ENCODE data around the gene SERINC5.
A peak's percentile ranks its signal among the peaks of the same experiment; 100 is the strongest.

SERINC5 gene

DNA sequence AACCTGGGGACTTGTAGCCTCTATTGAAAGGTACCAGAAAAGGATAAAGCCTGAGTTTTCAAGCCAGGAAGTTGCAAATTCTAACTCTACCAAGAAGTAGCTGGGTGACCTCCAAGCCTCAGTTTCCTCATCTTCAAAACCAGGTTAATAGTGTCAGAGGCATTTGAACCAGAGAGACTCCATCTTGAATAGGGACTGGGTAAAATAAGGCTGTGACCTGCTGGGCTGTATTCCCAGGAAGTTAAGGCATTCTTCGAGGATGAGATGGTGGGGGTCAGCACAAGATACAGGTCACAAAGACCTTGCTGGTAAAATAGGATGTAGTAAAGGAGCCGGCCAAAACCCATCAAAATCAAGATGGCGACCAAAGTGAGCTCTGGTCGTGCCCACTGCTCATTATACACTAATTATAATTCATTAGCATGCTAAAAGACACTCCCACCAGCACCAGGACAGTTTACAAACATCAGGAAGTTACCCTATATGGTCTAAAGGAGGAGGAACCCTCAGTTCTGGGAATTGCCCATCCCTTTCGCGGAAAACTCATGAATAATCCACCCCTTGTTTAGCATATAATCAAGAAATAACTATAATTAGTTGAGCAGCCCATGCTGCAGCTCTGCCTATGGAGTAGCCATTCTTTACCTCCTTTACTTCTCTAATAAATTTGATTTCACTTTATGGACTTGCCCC, 3.8 kb upstream of the SERINC5 start:
- H3K36me3 ChIP-seq (ENCODE audit: control insufficient read depth, insufficient read depth, low read length): no peaks in the 10 kb centered on the region
- DNase-seq: no peak
- no peak overlapping the region for H3K27ac ChIP-seq (ENCODE audit: insufficient read depth, low read length, poor library complexity, severe bottlenecking)
- no peaks in the 10 kb centered on the region for H3K27me3 ChIP-seq (replicated peaks; ENCODE audit: control insufficient read depth, insufficient read depth, low read length, poor library complexity, severe bottlenecking)
- no peaks in the 10 kb centered on the region for H3K4me1 ChIP-seq (ENCODE audit: control insufficient read depth, insufficient read depth, low read length, poor library complexity, severe bottlenecking)
- H3K9me3 ChIP-seq (ENCODE audit: control insufficient read depth, low read length): no peaks in the 10 kb centered on the region
- H3K4me3 ChIP-seq (ENCODE audit: insufficient read depth, low read depth, low read length, poor library complexity, severe bottlenecking): no peak overlapping the region

DNA sequence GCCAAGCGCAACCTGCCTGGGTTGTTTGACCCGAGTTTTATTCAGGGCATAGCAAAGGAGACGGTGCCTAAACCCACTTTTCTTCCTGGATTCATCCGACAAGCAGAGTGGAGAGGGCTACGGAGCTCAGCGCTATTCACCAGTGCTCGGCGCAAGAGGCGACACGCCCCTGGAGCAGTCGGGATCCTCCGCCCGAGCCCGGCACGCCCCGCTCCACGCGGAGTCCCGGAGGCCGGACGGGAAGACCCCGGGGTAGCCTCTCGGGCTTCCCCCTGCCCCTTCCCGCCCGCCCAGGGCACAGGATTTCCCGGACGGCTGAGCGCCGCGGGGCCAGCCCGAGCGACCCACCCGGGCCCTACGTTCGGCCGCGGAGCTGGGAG, 427 bp downstream of the SERINC5 start:
- Histone ChIP-seq H3K27me3 (replicated peaks; ENCODE audit: control insufficient read depth, insufficient read depth, low read length, poor library complexity, severe bottlenecking) (no peaks in the 10 kb centered on the region), H3K36me3 (ENCODE audit: control insufficient read depth, insufficient read depth, low read length) (no peaks in the 10 kb centered on the region), H3K9me3 (ENCODE audit: control insufficient read depth, low read length) (no peaks in the 10 kb centered on the region), H3K4me3 (ENCODE audit: insufficient read depth, low read depth, low read length, poor library complexity, severe bottlenecking) (peak overlapping the region; percentile 93), H3K27ac (ENCODE audit: insufficient read depth, low read length, poor library complexity, severe bottlenecking) (peak overlapping the region; percentile 86), H3K4me1 (ENCODE audit: control insufficient read depth, insufficient read depth, low read length, poor library complexity, severe bottlenecking) (peaks cover 21% of the 10 kb centered on the region)
- peak in 2 of 3 donors; percentile 23 to 36 for DNase-seq

DNA sequence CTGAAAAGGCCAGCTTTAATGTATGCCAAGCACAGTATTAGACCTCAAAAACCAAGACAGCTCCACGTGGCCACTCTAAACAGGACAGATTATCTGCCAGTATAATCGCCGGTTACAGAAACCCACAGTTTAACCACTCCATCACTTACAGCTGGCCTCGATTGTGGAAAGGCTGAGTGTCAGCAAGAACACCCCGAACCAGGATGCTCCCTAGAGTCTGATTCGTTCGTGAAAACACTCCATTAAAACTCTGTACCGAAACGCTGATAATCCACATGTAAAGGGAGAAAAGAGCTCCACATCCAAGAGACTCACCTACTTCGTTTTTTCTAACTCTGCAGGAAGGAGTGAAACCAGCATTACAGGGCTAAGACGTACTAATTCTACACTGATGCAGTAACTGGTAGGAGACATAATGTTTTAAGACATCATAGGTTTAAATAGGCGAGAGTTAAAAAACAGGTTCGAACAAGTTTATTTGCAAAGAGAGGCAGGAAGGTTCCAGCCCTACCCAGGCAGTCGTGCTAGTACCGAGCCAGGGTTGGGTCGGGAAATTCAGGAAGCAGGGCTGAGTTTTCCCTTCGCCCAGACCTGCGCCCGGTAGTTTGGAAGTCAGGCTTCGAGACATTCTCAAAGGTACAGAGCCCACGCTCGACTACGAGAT, 949 bp downstream of the SERINC5 start:
- no peaks in the 10 kb centered on the region for H3K27me3 ChIP-seq (replicated peaks; ENCODE audit: control insufficient read depth, insufficient read depth, low read length, poor library complexity, severe bottlenecking)
- DNase-seq: peak in 1 of 3 donors; percentile 23
- H3K36me3 ChIP-seq (ENCODE audit: control insufficient read depth, insufficient read depth, low read length): no peaks in the 10 kb centered on the region
- H3K4me3 ChIP-seq (ENCODE audit: insufficient read depth, low read depth, low read length, poor library complexity, severe bottlenecking): peak overlapping the region; percentile 93
- no peaks in the 10 kb centered on the region for H3K9me3 ChIP-seq (ENCODE audit: control insufficient read depth, low read length)
- peaks cover 25% of the 10 kb centered on the region for H3K4me1 ChIP-seq (ENCODE audit: control insufficient read depth, insufficient read depth, low read length, poor library complexity, severe bottlenecking)
- peak overlapping the region; percentile 86 for H3K27ac ChIP-seq (ENCODE audit: insufficient read depth, low read length, poor library complexity, severe bottlenecking)

DNA sequence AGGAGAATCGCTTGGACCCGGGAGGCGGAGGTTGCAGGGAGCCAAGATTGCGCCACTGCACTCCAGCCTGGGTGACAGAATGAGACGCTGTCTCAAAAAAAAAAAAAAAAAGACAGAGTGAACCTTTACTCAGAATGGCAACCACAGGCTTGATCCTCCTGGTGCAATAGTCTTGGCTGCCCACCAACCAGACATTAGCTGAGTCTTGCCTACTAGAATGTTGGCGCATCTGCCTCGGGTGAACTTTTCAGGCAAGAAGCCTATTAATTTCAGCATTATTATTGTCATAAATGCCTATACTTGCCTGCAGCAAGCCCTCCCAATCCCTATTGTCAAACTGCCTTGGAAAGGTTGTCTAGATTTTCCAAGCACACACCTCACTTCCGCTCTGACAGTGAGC, 4.2 kb downstream of the SERINC5 start:
- Histone ChIP-seq H3K4me1 (ENCODE audit: control insufficient read depth, insufficient read depth, low read length, poor library complexity, severe bottlenecking) (peaks cover 44% of the 10 kb centered on the region), H3K36me3 (ENCODE audit: control insufficient read depth, insufficient read depth, low read length) (no peaks in the 10 kb centered on the region), H3K4me3 (ENCODE audit: insufficient read depth, low read depth, low read length, poor library complexity, severe bottlenecking) (no peak overlapping the region), H3K27me3 (replicated peaks; ENCODE audit: control insufficient read depth, insufficient read depth, low read length, poor library complexity, severe bottlenecking) (no peaks in the 10 kb centered on the region), H3K27ac (ENCODE audit: insufficient read depth, low read length, poor library complexity, severe bottlenecking) (peak overlapping the region; percentile 86), H3K9me3 (ENCODE audit: control insufficient read depth, low read length) (no peaks in the 10 kb centered on the region)
- no peak for DNase-seq

DNA sequence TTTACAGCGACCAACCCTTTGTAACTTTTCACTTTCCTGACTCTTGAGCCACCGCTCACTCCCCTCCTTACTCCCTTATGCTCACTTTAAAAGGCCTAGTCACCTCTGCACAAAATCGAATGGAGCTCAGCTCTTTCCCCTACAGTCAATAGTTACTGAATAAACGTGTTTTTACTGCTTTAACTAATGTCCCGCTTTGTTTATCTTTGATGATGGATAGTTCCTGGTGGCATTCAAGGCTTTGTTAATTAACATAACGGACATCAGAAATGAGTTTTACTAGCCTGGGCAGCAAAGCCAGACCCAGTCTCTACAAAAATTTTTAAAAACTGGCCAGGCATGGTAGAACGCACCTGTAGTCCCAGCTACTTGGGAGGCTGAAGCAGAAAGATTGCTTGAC, 5.0 kb downstream of the SERINC5 start:
- no peaks in the 10 kb centered on the region for H3K27me3 ChIP-seq (replicated peaks; ENCODE audit: control insufficient read depth, insufficient read depth, low read length, poor library complexity, severe bottlenecking)

DNA sequence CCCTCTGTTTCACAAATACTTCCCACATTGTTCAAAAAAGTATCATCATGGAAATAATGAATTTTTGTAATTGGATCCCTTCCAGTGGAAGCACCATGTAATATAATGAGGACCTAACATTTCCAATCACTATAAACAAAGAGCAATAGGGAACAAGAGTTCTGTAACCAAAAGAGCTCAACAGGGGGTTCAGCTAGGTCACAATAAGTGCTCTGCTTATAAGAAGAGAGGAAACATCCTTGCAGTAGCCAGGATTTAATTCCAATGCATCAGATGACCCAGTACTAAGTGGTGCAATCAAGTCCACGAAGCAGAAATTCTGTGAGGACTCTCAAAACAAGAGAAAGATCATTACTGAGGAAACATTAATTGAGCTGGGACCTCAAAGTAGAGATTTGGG, 5.9 kb downstream of the SERINC5 start:
- H3K27me3 ChIP-seq (replicated peaks; ENCODE audit: control insufficient read depth, insufficient read depth, low read length, poor library complexity, severe bottlenecking): no peaks in the 10 kb centered on the region
- no peaks in the 10 kb centered on the region for H3K9me3 ChIP-seq (ENCODE audit: control insufficient read depth, low read length)
- H3K4me3 ChIP-seq (ENCODE audit: insufficient read depth, low read depth, low read length, poor library complexity, severe bottlenecking): no peak overlapping the region
- DNase-seq: no peak
- peaks cover 2% of the 10 kb centered on the region for H3K36me3 ChIP-seq (ENCODE audit: control insufficient read depth, insufficient read depth, low read length)
- no peak overlapping the region for H3K27ac ChIP-seq (ENCODE audit: insufficient read depth, low read length, poor library complexity, severe bottlenecking)
- peaks cover 57% of the 10 kb centered on the region for H3K4me1 ChIP-seq (ENCODE audit: control insufficient read depth, insufficient read depth, low read length, poor library complexity, severe bottlenecking)

More for the DNA sequence above, 5.0 kb downstream of the SERINC5 start:
- H3K4me3 ChIP-seq (ENCODE audit: insufficient read depth, low read depth, low read length, poor library complexity, severe bottlenecking): no peak overlapping the region
- no peak for DNase-seq
- H3K27ac ChIP-seq (ENCODE audit: insufficient read depth, low read length, poor library complexity, severe bottlenecking): peak overlapping the region; percentile 12
- no peaks in the 10 kb centered on the region for H3K36me3 ChIP-seq (ENCODE audit: control insufficient read depth, insufficient read depth, low read length)
- H3K4me1 ChIP-seq (ENCODE audit: control insufficient read depth, insufficient read depth, low read length, poor library complexity, severe bottlenecking): peaks cover 53% of the 10 kb centered on the region
- H3K9me3 ChIP-seq (ENCODE audit: control insufficient read depth, low read length): no peaks in the 10 kb centered on the region

DNA sequence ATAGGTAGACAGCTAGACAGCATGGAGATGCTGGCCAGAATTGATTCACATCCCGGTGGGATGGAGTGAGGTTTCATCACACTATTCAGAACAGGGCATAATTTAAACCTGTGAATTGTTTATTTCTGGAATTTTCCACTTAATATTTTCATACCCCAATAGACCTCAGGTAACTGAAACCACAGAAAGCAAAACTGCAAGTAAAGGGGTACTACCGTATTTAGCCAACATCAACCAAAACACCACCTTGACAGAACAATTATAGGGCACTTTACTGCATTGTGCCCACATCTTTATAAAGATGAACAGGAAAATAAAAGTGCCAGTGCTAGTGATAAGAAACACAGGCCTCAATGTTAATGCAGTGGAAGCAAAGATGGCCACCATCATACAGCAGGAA, 7.5 kb downstream of the SERINC5 start:
- H3K9me3 ChIP-seq (ENCODE audit: control insufficient read depth, low read length): no peaks in the 10 kb centered on the region
- DNase-seq: no peak
- peaks cover 5% of the 10 kb centered on the region for H3K36me3 ChIP-seq (ENCODE audit: control insufficient read depth, insufficient read depth, low read length)
- H3K4me3 ChIP-seq (ENCODE audit: insufficient read depth, low read depth, low read length, poor library complexity, severe bottlenecking): no peak overlapping the region
- no peaks in the 10 kb centered on the region for H3K27me3 ChIP-seq (replicated peaks; ENCODE audit: control insufficient read depth, insufficient read depth, low read length, poor library complexity, severe bottlenecking)
- H3K4me1 ChIP-seq (ENCODE audit: control insufficient read depth, insufficient read depth, low read length, poor library complexity, severe bottlenecking): peaks cover 56% of the 10 kb centered on the region
- peak overlapping the region; percentile 65 for H3K27ac ChIP-seq (ENCODE audit: insufficient read depth, low read length, poor library complexity, severe bottlenecking)

DNA sequence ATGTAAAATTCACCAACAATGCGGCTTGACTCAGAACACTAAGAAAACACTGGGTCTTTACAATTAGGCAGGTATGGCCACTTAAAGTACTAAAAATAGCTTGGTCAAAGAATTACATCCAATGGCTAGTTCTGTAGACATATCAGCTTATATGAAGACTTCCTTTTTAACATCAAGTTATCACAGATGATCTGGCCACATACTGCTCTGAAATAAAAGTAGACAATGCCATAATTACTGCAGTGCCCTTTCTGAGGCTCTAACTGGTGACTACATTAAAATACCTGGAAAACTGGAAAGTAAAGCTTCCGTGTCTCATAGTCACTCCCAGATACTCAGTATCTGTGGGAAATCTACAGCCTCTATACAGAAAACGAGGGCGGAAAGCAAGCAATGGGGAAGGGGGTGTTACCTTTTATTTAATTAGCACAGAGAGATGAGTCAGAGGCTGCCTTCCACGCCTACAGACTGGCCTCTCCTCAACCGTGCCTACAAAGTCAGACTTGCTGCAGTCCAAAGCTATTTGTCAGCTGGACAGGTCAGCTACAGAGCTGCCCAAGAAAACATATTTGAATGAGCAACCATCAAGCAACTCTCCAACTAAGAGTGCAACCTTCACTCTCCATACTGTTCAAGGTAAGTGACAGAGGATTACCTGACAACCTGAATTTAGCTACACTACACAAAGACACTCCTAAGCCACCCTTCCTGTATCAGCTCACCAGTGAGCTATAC, 8.7 kb downstream of the SERINC5 start:
- no peaks in the 10 kb centered on the region for H3K9me3 ChIP-seq (ENCODE audit: control insufficient read depth, low read length)
- H3K4me1 ChIP-seq (ENCODE audit: control insufficient read depth, insufficient read depth, low read length, poor library complexity, severe bottlenecking): peaks cover 44% of the 10 kb centered on the region
- peak overlapping the region; percentile 5 for H3K4me3 ChIP-seq (ENCODE audit: insufficient read depth, low read depth, low read length, poor library complexity, severe bottlenecking)
- H3K27ac ChIP-seq (ENCODE audit: insufficient read depth, low read length, poor library complexity, severe bottlenecking): peak overlapping the region; percentile 65
- no peaks in the 10 kb centered on the region for H3K27me3 ChIP-seq (replicated peaks; ENCODE audit: control insufficient read depth, insufficient read depth, low read length, poor library complexity, severe bottlenecking)
- peak in 2 of 3 donors; percentile 5 to 30 for DNase-seq
- peaks cover 12% of the 10 kb centered on the region for H3K36me3 ChIP-seq (ENCODE audit: control insufficient read depth, insufficient read depth, low read length)

DNA sequence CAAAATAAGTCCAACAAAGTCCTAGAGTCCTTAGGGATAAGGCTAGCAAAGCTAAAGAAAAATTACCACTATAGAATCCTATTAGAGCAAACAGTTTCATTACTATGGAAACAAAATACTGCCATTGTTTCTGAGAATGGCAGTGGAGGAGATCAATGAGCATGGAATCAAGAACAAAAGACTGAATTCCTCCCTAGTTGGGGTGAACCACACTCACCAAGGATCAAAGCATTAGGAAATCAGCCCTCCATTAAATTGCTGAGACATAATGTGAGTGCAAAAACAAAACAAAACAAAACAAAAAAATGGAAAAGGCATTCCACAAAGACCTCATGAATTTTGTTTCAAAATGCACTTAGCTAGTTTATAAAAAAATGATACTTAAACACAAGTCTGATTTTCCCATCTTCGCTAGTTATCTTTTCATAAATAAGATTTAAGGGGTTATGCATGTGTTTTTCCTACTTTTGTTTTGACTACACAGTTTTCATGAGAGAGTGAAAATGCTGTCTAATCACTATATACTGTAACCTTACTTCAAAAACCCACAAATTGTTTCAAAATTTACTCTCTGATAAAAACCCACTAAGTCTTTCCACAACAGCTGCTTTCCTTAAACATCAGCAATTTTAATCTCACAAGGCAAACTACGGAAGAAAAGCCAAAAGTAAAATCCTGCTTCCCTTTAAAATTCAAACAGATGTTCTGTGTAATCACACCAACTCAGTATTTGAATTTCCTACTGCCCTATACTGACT, 9.7 kb downstream of the SERINC5 start:
- H3K4me3 ChIP-seq (ENCODE audit: insufficient read depth, low read depth, low read length, poor library complexity, severe bottlenecking): no peak overlapping the region
- peaks cover 40% of the 10 kb centered on the region for H3K4me1 ChIP-seq (ENCODE audit: control insufficient read depth, insufficient read depth, low read length, poor library complexity, severe bottlenecking)
- no peak for DNase-seq
- H3K9me3 ChIP-seq (ENCODE audit: control insufficient read depth, low read length): peaks cover 3% of the 10 kb centered on the region
- no peaks in the 10 kb centered on the region for H3K27me3 ChIP-seq (replicated peaks; ENCODE audit: control insufficient read depth, insufficient read depth, low read length, poor library complexity, severe bottlenecking)
- H3K27ac ChIP-seq (ENCODE audit: insufficient read depth, low read length, poor library complexity, severe bottlenecking): peak overlapping the region; percentile 65
- peaks cover 21% of the 10 kb centered on the region for H3K36me3 ChIP-seq (ENCODE audit: control insufficient read depth, insufficient read depth, low read length)

All from effector memory CD4-positive, alpha-beta T cell (primary cell).